ENCODE results near the gene LATS2.

LATS2 gene

GRCh38 chr13:21013682-21014038 is 47.7 kb downstream of the LATS2 start:
- no peak for DNase-seq

GRCh38 chr13:21012841-21013681 is 48.3 kb downstream of the LATS2 start:
- no peak for DNase-seq

- DNase-seq = no peak
Measured at GRCh38 chr13:21012211-21012610, 49.2 kb downstream of the LATS2 start.

DNA sequence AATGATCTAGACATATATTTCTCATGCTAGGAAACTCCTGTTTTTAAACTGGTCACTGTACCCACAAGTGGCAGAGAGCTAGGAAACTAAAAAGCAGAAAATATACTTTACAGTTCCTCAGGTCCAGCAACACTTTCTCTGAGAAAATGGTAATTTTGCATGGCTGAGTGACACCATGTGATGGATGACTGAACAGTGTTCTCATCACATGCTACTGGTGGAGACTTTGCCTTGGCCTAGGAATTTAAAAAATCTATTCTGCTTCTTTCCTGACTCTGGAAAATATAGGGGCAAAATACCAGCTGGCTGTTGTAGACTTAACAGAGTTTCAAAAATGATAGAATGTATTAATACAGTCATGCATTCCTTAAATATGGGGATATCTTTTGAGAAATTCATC is 50.0 kb downstream of the LATS2 start:
- no peak for DNase-seq

DNA sequence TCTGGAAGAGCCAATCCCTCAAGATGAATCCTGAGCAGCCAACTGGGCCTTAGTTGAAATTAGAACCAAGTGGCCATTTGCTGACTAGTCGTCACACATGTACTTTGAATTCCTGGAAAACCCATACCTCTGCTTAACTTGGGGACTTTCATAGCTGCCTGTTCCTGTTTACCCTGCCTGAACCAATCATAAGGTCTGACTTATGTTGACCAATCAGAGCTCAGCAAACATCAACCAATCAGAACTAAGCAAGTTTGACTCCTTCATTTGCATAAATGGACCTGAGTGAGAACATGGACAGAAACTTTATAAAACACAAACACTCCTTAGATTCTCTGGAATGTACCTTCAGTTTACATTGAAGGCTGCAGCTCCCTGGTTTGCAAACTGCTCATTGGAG is 50.8 kb downstream of the LATS2 start:
- DNase-seq = no peak

- DNase-seq = no peak
Measured at GRCh38 chr13:21009036-21009435, 52.4 kb downstream of the LATS2 start.

GRCh38 chr13:21008026-21008425 is 53.4 kb downstream of the LATS2 start:
- DNase-seq = no peak

- DNase-seq = no peak
Measured at GRCh38 chr13:21006141-21007005, 55.0 kb downstream of the LATS2 start.

DNA sequence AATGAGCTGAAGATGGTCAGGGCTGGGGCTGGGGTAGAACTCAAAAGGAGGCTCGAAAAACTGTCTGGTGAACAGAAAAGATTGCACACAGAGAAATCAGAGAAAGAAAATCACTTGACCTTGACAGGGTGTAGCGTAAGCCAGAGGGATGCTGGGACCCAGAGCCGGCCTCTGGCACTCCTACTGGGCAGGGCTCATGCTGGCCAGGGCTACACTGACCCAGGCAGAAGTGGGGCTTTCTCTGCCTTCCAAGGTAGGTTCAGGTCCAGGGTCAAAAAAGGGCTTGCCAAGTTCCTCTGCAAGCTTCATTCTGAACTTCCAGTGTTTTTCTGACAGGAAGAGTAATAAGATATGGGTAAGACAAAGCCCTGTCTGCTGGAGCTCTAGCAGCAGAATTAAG is 56.2 kb downstream of the LATS2 start:
- DNase-seq = no peak

DNA sequence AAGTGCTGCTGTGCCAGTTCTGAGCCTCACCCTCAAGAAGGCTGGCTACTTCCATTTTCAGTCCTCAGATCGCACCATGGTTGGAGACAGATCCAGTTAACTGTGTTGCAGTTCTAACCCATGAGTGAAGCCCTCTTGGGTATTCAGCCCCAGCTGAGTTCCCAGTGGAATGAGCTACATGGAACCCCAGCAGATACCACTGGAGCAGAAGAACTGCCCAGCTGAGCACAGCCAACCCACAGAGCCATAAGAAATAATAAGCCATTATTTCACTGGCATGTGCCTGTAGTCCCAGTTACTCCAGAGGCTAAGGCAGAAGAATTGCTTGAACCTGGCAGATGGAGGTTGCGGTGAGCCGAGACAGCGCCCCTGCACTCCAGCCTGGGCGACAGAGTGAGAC is 59.9 kb downstream of the LATS2 start:
- no peak for DNase-seq

- no peak for DNase-seq
Measured at GRCh38 chr13:21000647-21001046, 60.7 kb downstream of the LATS2 start.

DNA sequence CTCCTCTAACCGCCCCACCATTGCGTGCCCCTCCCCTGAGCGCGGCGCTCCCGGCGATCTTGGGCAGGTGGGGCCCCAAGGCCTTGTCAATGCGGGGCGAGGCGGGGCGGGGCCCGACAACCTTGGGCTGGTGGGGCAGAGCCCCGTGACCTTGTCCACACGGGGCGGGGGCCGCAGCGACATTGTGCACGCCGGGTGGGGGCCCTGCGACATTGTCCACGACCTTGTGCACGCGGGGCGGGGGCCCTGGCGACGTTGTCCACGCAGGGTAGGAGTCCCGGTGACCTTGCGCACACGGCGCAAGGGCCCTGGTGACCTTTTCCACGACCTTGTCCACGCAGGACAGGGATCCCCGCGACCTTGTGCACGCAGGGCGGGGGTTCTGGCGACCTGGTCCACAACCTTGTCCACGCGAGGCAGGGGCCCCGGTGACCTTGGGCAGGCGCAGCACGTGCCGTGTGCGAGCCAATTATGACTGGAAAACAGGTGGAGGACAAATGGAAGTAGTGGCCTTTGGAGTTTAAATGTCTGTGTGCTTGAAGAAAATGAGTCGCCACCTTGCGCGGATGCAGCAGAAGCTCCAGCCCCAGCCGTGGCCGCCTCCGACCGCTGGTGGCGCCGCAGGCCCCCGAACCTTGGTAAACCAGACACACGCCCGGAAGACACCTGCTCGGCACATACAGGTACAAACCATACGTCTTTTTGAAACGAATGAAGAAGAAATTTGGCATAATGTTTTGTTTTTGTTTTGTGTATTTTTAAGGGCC is 62.6 kb downstream of the LATS2 start:
- DNase-seq = no peak

DNA sequence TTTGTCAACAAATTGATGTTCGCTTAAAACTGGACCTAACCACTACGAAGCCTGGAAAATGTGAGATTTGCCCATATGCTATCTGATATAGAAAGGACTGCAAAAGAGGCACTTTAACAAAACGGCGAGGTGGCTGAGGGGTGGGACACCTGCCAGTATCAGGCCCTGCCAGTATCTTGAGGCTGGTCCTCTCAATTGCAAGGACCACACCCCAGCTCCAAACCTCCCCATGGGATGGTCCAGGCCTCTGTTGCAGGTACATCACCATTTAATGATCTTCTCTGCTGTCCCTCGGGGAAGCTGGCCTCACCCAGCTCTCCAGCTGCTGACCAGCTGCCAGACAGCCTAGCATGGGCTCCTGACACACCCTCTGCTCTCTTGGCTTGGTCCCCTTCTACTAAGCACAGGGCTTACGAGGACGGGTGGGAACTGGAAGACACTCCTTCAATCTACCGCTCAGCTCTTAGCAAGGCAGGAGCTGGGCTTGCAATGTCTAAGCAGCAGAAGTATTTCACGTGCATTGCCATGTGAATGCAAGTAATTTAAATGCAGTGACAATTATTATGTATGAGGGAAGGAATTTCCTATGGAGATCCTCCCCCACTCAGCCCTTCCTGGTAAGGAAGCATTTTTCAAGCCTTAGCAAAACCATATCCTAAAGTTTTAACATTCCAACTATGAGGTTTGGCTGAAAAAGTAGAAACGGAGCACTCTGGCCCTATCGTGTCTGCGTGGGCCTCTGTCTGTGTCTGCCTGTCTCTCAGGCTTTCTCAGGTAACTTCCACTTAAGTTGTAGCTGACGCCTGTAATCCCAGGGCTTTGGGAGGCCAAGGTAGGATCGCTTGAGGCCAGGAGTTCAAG is 63.9 kb downstream of the LATS2 start:
- no peak for DNase-seq

GRCh38 chr13:20995245-20995838 is 66.0 kb downstream of the LATS2 start:
- DNase-seq = no peak

DNA sequence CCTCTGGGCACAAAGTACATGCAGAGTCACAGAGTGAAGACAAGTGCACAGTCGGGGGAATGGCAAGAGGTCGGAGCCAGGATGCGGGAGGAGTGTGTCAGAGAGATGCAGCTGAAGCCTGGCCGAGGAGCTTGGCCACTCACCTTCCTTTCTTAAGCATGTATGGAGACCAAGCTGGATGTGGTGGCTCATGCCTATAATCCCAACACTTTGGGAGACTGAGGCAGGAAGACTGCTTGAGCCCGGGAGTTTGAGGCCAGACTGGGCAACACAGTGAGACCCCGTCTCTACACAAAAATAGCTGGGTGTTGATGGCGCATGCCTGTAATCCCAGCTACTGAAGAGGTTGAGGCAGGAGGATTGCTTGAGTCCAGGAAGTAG is 67.0 kb downstream of the LATS2 start:
- DNase-seq = no peak

DNA sequence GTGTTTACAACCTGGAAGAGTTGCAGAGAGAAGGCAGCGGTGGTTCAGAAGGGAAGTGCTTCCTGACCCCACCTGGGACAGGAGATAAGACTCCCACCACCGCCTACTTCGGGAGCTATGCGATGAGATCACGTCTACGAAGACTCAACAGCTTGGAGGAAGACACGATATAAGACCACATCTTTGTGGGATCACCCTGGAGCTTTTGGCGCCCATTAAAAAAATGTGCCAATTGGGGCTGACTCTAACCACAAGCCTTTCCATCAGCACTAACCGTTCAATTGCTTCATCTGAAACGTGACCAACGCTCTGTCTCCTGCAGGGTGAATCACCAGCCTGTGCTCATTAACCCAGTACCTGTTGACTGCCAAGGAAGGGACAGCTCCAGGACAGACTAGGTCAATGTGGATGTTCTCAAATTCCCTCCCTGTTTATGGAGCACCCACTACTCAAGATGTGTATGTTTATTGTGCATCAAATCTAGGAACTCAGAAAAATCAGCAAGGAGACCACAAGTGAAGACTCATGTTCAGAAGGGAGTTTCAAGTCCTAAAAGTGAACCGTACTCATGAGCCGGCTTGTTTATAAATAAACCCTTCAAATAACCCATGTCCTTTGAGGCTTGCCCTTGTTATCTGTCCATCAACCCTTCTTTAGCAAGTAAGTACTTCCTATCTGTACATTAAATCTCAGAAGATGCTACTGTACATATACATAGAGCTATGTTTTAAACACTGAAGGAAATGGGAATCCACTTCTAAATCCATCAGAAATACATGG is 67.5 kb downstream of the LATS2 start:
- no peak for DNase-seq

DNA sequence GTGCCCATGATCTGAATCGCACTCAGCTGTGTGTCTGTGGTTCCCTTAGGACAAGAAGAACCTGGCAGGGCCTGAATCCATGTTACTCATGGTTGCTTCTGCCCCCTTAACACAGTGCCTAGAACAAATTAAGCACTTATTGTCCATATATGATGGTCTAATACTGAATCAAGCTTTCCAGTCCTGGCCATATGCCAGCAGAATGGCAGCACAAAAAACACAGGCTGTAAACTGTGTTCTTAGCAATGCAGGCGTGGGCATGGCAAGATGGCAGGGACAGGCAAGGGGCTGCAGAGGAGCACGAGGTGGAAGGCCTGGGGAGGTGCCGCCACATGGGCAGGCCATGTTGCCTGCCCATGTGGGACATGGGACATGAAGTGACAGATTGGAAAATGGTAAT is 68.2 kb downstream of the LATS2 start:
- no peak for DNase-seq

DNA sequence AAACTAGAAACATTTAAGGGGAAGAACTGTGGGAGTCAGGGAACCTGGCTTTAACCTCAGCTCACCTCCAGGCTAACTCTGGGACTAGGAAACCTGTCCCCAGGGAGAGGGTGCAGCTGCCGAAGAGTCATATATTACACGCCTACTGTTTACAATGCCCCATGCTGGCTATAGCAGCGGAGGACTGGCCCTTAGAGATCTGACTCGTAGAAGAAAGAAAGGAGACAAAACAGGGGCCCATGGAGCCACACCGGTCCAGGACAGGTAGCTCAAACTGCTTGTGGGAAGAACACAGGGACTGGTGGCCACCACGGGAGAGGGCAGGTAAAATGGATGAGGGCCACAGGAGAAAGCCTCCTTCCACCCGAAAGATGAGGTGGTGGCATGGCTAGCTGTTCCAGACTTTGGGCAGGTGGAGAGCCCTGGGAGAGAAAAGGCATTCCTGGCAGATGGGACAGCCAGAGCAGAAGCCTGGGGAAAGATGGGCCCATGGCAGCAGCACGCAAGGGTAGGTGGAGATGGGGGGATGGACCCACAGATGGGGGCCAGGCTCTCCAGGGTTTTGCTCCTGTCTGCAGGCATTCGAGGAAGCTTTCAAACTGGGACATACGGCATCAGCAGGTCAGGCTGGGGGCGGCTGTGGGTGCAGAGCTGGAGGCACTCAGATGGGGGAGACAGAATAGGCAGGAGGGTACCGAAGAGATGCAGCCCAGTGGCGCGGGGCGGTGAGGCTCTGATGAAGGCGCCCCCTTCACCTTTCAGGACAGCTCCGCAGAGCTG is 69.5 kb downstream of the LATS2 start:
- no peak for DNase-seq

GRCh38 chr13:20990910-20991525 is 70.4 kb downstream of the LATS2 start:
- no peak for DNase-seq
